ENCODE results near the gene ITIH1.

The ITIH1 gene

DNA sequence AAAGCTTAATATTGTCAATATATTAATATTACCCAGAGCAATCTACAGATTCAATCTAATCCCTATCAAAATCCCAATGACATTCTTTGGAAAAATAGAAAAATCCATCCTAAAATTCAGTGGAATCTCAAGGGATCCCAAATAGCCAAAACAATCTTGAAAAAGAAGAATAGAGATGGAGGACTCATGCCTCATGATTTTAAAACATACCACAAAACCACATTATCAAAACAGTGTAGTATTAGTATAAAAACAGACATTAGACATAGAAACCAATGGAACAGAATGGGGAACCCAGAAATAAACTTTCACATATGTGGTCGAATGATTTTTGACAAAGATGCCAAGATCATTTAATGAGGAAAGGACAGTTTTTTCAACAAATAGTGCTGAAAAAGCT lies 21.3 kb upstream of the ITIH1 start:
- DNase-seq (ENCODE audit: low spot score): no peak
- Histone ChIP-seq H3K27me3 (ENCODE audit: control insufficient read depth in 3 of 3, insufficient read depth in 3 of 3, low read depth in 1 of 3, low read length in 3 of 3) (no peaks in the 10 kb centered on the region), H3K18ac (ENCODE audit: low read length) (no peak overlapping the region), H3K27ac (replicated peaks; ENCODE audit: low read length) (no peak overlapping the region), H3K14ac (ENCODE audit: low read length) (no peak overlapping the region), H3K36me3 (replicated peaks in 1 of 2; ENCODE audit: control insufficient read depth in 2 of 2, insufficient read depth in 2 of 2, low read length in 2 of 2) (peaks cover 12 to 94% of the 10 kb centered on the region in 2 donors), H3K4me2 (ENCODE audit: insufficient read depth, low read length, poor library complexity, severe bottlenecking) (no peak overlapping the region), H4K91ac (ENCODE audit: low read depth, low read length, poor library complexity) (no peak overlapping the region), H3K4ac (ENCODE audit: low read length) (no peak overlapping the region), H3K9me3 (replicated peaks in 1 of 2; ENCODE audit: control insufficient read depth in 2 of 2, insufficient read depth in 1 of 2, low read depth in 1 of 2, low read length in 2 of 2) (no peaks in the 10 kb centered on the region), H3K4me3 (ENCODE audit: low read length in 2 of 2) (no peak overlapping the region), H3K9ac (ENCODE audit: low read depth, low read length, poor library complexity) (no peak overlapping the region), H2BK15ac (ENCODE audit: low read length) (no peak overlapping the region), H3K23ac (ENCODE audit: low read depth, low read length, poor library complexity) (no peak overlapping the region), H2BK120ac (ENCODE audit: low read depth, low read length) (no peak overlapping the region), H3K79me1 (ENCODE audit: low read depth, low read length) (no peaks in the 10 kb centered on the region), H4K8ac (ENCODE audit: low read depth, low read length) (no peak overlapping the region), H2AK5ac (ENCODE audit: low read depth, low read length) (no peak overlapping the region), H2BK12ac (ENCODE audit: low read length) (no peak overlapping the region), H2AFZ (ENCODE audit: low read length) (no peak overlapping the region), H2BK5ac (ENCODE audit: low read length) (no peak overlapping the region), H3K4me1 (ENCODE audit: control insufficient read depth in 2 of 2, insufficient read depth in 1 of 2, low read depth in 1 of 2, low read length in 2 of 2) (no peaks in the 10 kb centered on the region)
- no CpG with 5 or more reads among the region's 1 CpG for WGBS, 2 donors (ENCODE audit: extremely low coverage in 2 of 2, insufficient read length in 2 of 2, insufficient replicate concordance in 1 of 2)

DNA sequence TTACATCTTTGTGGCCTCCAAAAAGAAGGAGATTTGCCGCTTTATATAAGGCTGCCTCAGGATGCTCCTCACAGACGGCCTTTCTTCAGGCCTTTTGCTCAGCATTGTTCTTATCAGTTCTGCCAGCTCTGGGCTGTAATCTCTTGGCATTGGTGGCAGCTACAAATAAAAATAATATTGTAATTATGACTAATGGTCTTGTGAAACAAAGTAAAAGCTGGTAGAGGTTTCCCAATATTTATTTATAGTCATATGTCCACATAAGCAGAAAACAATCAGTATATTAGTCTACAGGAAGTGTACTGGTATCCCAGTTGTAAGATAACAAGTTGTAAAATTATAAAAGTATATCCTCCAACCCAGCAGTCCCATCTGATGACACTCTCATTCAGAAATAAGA lies 13.9 kb upstream of the ITIH1 start:
- H3K27ac ChIP-seq (replicated peaks; ENCODE audit: low read length): no peak overlapping the region
- H2AFZ ChIP-seq (ENCODE audit: low read length): no peak overlapping the region
- no peak overlapping the region for H3K23ac ChIP-seq (ENCODE audit: low read depth, low read length, poor library complexity)
- no peak overlapping the region for H3K9ac ChIP-seq (ENCODE audit: low read depth, low read length, poor library complexity)
- H3K27me3 ChIP-seq (ENCODE audit: control insufficient read depth in 3 of 3, insufficient read depth in 3 of 3, low read depth in 1 of 3, low read length in 3 of 3): no peaks in the 10 kb centered on the region
- no CpG with 5 or more reads among the region's 2 CpGs for WGBS, 2 donors (ENCODE audit: extremely low coverage in 2 of 2, insufficient read length in 2 of 2, insufficient replicate concordance in 1 of 2)
- no peak overlapping the region for H2BK15ac ChIP-seq (ENCODE audit: low read length)
- no peak overlapping the region for H4K8ac ChIP-seq (ENCODE audit: low read depth, low read length)
- H3K36me3 ChIP-seq (replicated peaks in 1 of 2; ENCODE audit: control insufficient read depth in 2 of 2, insufficient read depth in 2 of 2, low read length in 2 of 2): peaks cover 22 to 85% of the 10 kb centered on the region in 2 donors
- no peak overlapping the region for H2BK12ac ChIP-seq (ENCODE audit: low read length)
- no peak overlapping the region for H4K91ac ChIP-seq (ENCODE audit: low read depth, low read length, poor library complexity)
- no peak overlapping the region for H2BK120ac ChIP-seq (ENCODE audit: low read depth, low read length)
- no peak overlapping the region for H3K4me2 ChIP-seq (ENCODE audit: insufficient read depth, low read length, poor library complexity, severe bottlenecking)
- H3K4me3 ChIP-seq (ENCODE audit: low read length in 2 of 2): no peak overlapping the region
- no peak overlapping the region for H3K14ac ChIP-seq (ENCODE audit: low read length)
- H2AK5ac ChIP-seq (ENCODE audit: low read depth, low read length): no peak overlapping the region
- no peaks in the 10 kb centered on the region for H3K4me1 ChIP-seq (ENCODE audit: control insufficient read depth in 2 of 2, insufficient read depth in 1 of 2, low read depth in 1 of 2, low read length in 2 of 2)
- H3K18ac ChIP-seq (ENCODE audit: low read length): no peak overlapping the region
- H3K4ac ChIP-seq (ENCODE audit: low read length): no peak overlapping the region
- DNase-seq (ENCODE audit: low spot score): no peak
- H2BK5ac ChIP-seq (ENCODE audit: low read length): no peak overlapping the region
- no peaks in the 10 kb centered on the region for H3K9me3 ChIP-seq (replicated peaks in 1 of 2; ENCODE audit: control insufficient read depth in 2 of 2, insufficient read depth in 1 of 2, low read depth in 1 of 2, low read length in 2 of 2)
- H3K79me1 ChIP-seq (ENCODE audit: low read depth, low read length): peaks cover 2% of the 10 kb centered on the region

DNA sequence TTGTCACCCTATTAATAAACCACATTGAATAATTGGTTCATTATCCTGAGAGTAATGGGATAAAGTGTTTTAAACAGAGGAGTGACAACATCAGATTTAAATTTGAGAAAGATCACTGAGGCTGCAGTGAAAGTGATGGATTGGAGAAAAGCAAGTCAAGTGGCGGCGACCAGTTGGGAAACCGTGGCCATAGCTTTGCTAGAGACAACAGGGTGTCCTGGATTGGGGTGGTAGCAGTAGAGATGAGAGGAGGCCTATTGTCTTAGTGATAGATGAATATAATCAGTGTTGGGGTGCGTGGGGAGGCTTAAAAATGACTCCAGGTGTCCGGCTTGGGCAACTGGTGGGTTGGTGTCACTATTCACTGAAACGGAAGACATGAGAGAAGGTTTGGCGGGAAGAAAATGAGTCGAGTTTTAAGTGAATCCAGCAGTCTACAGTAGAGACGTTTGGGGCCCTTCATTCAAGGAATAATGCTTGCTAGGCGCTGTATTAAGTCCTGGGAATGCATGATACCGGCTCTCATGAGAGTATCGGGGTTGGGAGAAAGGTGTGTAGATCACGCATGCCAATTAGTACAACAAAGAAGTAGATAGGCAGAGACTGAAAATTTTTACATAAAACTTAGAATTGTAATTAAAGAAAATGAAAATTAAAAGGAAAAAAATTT lies 7.5 kb upstream of the ITIH1 start:
- no peak overlapping the region for H3K23ac ChIP-seq (ENCODE audit: low read depth, low read length, poor library complexity)
- H2BK5ac ChIP-seq (ENCODE audit: low read length): no peak overlapping the region
- H4K91ac ChIP-seq (ENCODE audit: low read depth, low read length, poor library complexity): no peak overlapping the region
- no peak for DNase-seq (ENCODE audit: low spot score)
- H3K4me1 ChIP-seq (ENCODE audit: control insufficient read depth in 2 of 2, insufficient read depth in 1 of 2, low read depth in 1 of 2, low read length in 2 of 2): peaks cover 0 to 4% of the 10 kb centered on the region in 2 donors
- H3K79me1 ChIP-seq (ENCODE audit: low read depth, low read length): peaks cover 4% of the 10 kb centered on the region
- H3K18ac ChIP-seq (ENCODE audit: low read length): no peak overlapping the region
- no peak overlapping the region for H3K9ac ChIP-seq (ENCODE audit: low read depth, low read length, poor library complexity)
- no peaks in the 10 kb centered on the region for H3K27me3 ChIP-seq (ENCODE audit: control insufficient read depth in 3 of 3, insufficient read depth in 3 of 3, low read depth in 1 of 3, low read length in 3 of 3)
- H4K8ac ChIP-seq (ENCODE audit: low read depth, low read length): no peak overlapping the region
- no peak overlapping the region for H2AK5ac ChIP-seq (ENCODE audit: low read depth, low read length)
- peaks cover 12 to 37% of the 10 kb centered on the region in 2 donors for H3K36me3 ChIP-seq (replicated peaks in 1 of 2; ENCODE audit: control insufficient read depth in 2 of 2, insufficient read depth in 2 of 2, low read length in 2 of 2)
- H2BK12ac ChIP-seq (ENCODE audit: low read length): no peak overlapping the region
- peak overlapping the region; percentile 96 for H2AFZ ChIP-seq (ENCODE audit: low read length)
- no peak overlapping the region for H3K27ac ChIP-seq (replicated peaks; ENCODE audit: low read length)
- peak overlapping the region; percentile 52 for H3K4me2 ChIP-seq (ENCODE audit: insufficient read depth, low read length, poor library complexity, severe bottlenecking)
- no peak overlapping the region for H3K14ac ChIP-seq (ENCODE audit: low read length)
- no peak overlapping the region for H3K4ac ChIP-seq (ENCODE audit: low read length)
- peak overlapping the region; percentile 87 to 99 for H3K4me3 ChIP-seq (ENCODE audit: low read length in 2 of 2)
- no peak overlapping the region for H2BK120ac ChIP-seq (ENCODE audit: low read depth, low read length)
- WGBS, 2 donors (ENCODE audit: extremely low coverage in 2 of 2, insufficient read length in 2 of 2, insufficient replicate concordance in 1 of 2): no CpG with 5 or more reads among the region's 13 CpGs
- no peaks in the 10 kb centered on the region for H3K9me3 ChIP-seq (replicated peaks in 1 of 2; ENCODE audit: control insufficient read depth in 2 of 2, insufficient read depth in 1 of 2, low read depth in 1 of 2, low read length in 2 of 2)
- no peak overlapping the region for H2BK15ac ChIP-seq (ENCODE audit: low read length)

GRCh38 chr3:52770496-52771333 lies 6.7 kb upstream of the ITIH1 start, which contains the start of gene NEK4:
Gene NEK4 (minus strand): TSS chr3:52770940. CDS start chr3:52770746, 194 bp downstream.
- H3K14ac ChIP-seq (ENCODE audit: low read length): no peak within 1 kb of the TSS
- H3K9me3 ChIP-seq (replicated peaks in 1 of 2; ENCODE audit: control insufficient read depth in 2 of 2, insufficient read depth in 1 of 2, low read depth in 1 of 2, low read length in 2 of 2): no peaks in the 10 kb centered on the region
- peak within 1 kb of the TSS; percentile 62 for H3K23ac ChIP-seq (ENCODE audit: low read depth, low read length, poor library complexity)
- H2AFZ ChIP-seq (ENCODE audit: low read length): peak within 1 kb of the TSS; percentile 96
- peaks cover 9 to 29% of the 10 kb centered on the region in 2 donors for H3K36me3 ChIP-seq (replicated peaks in 1 of 2; ENCODE audit: control insufficient read depth in 2 of 2, insufficient read depth in 2 of 2, low read length in 2 of 2)
- no peak within 1 kb of the TSS for H4K91ac ChIP-seq (ENCODE audit: low read depth, low read length, poor library complexity)
- peak within 1 kb of the TSS; percentile 52 for H3K4me2 ChIP-seq (ENCODE audit: insufficient read depth, low read length, poor library complexity, severe bottlenecking)
- H3K4me1 ChIP-seq (ENCODE audit: control insufficient read depth in 2 of 2, insufficient read depth in 1 of 2, low read depth in 1 of 2, low read length in 2 of 2): peaks cover 0 to 4% of the 10 kb centered on the region in 2 donors
- DNase-seq (ENCODE audit: low spot score): peak; percentile 91
- H3K9ac ChIP-seq (ENCODE audit: low read depth, low read length, poor library complexity): peak within 1 kb of the TSS; percentile 94
- H3K4ac ChIP-seq (ENCODE audit: low read length): no peak within 1 kb of the TSS
- peaks cover 0 to 6% (median 0%) of the 10 kb centered on the region in 3 experiments for H3K27me3 ChIP-seq (ENCODE audit: control insufficient read depth in 3 of 3, insufficient read depth in 3 of 3, low read depth in 1 of 3, low read length in 3 of 3)
- H2BK15ac ChIP-seq (ENCODE audit: low read length): no peak within 1 kb of the TSS
- peak within 1 kb of the TSS; percentile 35 for H2BK5ac ChIP-seq (ENCODE audit: low read length)
- peak within 1 kb of the TSS; percentile 59 for H2AK5ac ChIP-seq (ENCODE audit: low read depth, low read length)
- peak within 1 kb of the TSS; percentile 89 for H3K18ac ChIP-seq (ENCODE audit: low read length)
- H3K27ac ChIP-seq (replicated peaks; ENCODE audit: low read length): peak within 1 kb of the TSS; percentile 77
- peaks cover 4% of the 10 kb centered on the region for H3K79me1 ChIP-seq (ENCODE audit: low read depth, low read length)
- H2BK120ac ChIP-seq (ENCODE audit: low read depth, low read length): no peak within 1 kb of the TSS
- H3K4me3 ChIP-seq (ENCODE audit: low read length in 2 of 2): peak within 1 kb of the TSS; percentile 87 to 99
- no peak within 1 kb of the TSS for H2BK12ac ChIP-seq (ENCODE audit: low read length)
- H4K8ac ChIP-seq (ENCODE audit: low read depth, low read length): no peak within 1 kb of the TSS
- no CpG with 5 or more reads among the region's 67 CpGs for WGBS, 2 donors (ENCODE audit: extremely low coverage in 2 of 2, insufficient read length in 2 of 2, insufficient replicate concordance in 1 of 2)
